ENCODE results near the gene RABAC1.

The RABAC1 gene

DNA sequence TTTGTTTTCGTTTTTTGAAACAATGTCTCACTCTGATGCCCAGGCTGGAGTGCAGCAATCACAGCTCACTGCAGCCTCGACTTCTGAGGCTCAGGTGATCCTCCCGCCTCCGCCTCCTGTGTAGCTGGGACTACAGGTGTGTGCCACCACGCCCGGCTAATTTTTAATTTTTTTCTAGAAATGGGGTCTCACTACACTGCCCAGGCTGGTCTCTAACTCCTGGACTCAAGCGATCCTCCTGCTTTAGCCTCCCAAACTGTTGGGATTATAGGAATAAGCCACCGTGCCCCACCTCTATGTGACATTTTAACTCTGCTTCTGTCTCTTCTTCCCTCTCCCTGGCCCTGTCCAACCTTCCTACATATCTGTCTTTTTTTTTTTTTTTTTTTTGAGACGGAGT is 29.8 kb upstream of the RABAC1 start:
- DNase-seq = no peak

DNA sequence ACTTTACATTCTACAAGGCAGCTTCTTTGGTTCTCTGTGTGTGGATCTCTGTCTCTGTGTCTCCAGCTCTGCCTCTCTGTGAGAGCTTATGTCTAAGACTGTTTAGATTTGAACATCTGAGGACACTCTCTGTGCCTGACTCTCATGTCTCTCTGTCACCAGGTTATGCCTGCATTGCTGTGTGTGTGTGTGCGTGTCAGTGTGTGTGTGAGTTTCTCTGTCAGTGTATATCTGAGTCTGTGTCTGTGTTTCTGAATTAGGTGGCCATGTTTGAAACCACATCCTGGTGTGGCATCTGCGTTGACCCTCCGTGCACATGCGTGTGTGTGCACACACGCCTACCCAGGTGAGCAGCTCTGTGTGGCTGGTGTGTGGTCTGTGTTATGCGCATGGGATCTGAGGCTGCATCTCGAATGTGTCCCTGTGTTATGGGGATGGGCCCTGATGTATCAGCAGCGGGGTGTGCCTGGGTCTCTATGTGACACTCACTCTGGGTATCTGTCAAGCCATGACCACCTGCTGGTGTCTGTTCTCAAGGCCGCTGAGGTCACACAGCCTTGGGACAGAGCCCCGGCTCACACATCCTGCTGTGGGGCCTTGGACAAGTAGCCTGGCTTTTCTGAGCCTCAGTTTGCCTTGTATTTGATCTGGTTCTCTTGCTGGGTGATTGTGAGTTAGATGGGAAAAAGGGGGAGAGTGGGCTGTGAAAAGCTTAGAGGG is 28.2 kb upstream of the RABAC1 start:
- DNase-seq = no peak

DNA sequence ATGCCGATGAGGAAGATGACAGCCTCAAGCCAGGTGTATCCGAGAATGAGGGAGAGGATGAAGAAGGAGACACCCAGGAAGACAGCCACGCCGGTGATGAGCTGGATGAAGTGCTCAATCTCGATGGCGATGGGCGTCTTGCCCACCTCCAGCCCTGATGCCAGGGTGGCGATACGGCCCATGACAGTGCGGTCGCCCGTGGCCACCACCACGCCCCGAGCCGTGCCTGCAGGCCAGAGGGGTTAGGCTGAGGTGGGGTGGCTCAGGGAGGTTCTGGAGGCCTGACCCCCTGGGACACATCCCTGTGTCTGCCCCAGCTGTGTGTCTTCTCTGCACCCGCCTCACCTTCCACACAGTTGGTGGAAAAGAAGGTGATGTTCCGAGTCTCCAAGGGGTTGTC is 25.8 kb upstream of the RABAC1 start:
- DNase-seq = no peak

DNA sequence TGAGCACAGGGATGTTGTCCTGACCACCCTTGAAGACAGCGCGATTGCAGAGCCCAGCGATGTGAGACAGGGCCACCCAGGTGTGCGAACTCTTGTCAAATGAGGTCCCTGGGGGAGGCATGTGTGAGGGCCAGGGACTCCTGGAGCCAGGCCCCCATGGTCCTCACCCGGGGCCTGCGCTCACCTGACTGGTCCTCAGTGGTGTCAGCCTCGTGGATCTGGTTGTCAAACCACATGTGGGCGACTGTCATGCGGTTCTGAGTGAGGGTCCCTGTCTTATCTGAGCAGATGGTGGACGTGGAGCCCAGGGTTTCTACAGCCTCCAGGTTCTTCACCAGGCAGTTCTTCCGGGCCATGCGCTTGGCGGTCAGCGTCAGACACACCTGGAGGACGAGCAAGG is 22.6 kb upstream of the RABAC1 start:
- DNase-seq = no peak

DNA sequence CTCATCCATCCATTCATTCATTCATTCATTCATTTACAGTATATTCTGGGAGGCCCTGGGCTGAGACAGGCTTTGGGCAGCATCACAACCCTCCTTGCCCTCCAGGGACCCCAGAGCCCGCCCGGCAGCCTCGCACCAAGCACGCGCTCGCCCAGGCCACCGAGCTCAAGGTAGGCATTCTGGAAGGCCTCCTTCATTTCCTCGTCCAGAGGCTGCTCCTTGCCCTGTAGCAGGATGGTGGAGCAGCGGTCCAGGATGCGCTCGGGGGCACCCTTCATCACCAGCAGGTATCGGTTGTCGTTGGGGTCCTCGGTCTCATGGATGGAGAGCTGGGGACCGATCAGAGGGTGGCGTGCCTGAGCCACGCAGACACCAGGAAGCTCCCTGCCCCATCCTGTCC is 19.3 kb upstream of the RABAC1 start:
- no peak for DNase-seq

DNA sequence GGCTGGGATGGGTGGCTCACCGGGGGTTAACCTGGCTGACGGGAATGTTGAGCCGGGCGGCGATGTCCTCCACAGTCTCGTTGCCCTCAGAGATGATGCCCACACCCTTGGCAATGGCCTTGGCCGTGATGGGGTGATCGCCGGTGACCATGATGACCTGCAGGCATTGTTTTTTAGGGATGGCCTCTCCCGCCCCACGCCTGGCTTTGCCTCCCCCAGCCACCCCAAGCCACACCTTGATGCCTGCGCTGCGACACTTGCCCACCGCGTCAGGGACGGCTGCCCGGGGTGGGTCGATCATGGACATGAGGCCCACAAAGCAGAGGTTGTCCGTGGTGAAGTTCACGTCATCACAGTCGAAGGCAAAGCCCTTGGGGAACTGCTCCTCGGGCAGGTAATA is 18.8 kb upstream of the RABAC1 start:
- no peak for DNase-seq

DNA sequence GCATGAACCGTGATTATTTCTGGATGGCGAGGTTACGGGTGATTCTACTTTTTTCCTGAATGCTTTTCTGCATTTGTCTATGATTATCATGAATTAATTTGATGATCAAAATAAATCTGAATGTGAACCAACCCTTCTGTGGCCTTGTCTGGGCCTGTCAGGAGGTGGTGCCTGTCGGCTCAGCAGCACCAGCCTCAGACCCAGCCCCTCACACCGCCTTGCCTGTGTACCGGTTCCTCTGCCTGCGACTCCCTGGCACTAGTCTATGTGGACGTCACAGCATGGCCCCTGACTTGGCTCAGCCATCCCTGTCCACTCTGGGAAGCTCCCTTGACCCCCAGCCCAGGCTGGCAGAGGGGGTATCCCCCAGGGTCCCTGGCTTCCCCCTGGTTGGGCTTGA is 15.5 kb upstream of the RABAC1 start:
- no peak for DNase-seq

DNA sequence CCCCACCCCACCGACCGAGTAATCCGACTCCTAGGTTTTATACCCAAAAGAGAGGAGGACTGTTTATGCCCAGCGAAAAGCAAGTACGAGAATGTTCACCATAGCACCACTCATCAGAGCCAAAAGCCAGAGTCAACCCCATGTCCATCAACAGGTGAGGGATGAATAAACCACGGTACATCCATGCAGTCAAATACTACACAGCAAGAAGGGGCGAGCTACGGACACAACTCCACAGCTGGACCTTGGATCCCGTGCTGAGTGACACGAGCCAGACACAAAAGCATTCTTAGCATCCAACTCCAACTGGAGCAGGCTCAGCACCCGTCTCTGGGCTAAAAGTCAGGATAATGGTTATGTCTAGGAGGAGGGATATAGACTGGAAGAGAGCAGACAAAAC is 12.2 kb upstream of the RABAC1 start:
- no peak for DNase-seq

DNA sequence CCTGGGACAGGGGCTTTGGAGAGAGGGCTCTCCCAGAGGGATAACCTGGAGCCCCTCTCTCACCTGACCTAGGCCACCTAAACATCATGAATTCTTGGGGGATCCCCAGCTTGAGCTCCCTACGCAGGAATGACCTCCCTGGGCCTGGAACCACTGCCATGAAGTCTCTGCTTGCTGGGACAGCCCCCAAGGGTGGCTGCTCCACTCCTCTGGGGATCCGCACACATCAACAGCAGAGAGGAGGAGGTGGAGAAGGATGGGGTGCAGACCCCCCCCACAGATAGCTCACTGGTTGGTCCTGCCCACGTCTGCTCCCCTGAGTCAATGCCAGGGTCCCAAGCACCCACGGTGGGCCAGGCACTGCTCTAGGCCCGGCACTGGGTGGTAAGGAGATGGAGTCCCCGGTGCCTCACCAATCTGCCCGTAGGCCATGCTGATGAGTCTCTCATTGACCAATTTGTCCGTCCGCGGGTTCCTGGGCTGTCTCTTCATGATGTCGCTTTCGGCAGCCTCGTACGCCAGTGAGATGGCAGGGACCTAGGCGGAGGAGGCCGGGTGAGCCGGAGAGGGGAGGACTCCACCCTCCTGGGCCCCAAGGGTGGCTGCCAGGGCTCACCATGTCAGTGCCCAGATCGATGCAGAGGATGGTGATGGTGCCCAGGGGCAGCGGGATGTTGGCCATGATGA is 10.8 kb upstream of the RABAC1 start:
- DNase-seq = no peak

DNA sequence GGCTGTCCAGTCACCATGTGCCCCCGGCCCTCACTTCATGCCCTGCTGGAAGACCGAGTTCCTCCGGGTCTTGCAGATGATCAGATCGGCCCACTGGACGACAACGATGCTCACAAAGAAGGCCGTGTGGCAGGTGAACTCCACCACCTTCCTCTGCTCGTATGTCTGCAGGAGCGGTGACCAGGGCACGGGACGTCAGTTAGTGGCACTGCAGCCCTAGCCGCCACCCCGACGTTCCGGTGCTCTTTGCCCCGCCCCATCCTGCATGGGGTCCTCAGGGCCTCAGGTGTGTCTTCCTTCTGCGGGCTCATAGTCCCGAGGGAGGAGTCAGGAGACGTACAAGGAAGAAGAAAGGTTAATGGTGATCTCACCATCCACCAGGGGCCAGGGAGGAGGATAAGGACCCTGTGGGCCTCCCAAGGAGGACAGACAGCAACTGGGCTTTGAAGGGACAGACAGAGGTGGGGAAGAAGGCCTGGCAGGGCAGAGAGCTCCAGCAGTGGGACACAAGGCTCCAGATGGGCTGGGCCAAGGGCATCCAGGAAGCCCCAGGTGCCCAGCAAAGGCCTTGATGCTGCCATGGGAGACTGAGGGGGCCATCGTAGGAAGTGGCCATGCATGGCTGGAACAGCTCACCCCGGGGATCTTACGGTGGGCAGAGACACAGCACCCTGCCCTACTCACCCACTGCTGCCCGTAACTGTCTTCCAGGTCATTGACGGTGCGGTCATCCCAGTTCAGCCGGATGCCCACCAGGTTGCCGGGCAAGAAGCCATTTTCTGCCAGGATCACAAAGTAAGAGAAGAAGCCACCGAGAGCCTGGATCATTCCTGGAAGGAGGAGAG is 9.9 kb upstream of the RABAC1 start:
- DNase-seq = no peak

DNA sequence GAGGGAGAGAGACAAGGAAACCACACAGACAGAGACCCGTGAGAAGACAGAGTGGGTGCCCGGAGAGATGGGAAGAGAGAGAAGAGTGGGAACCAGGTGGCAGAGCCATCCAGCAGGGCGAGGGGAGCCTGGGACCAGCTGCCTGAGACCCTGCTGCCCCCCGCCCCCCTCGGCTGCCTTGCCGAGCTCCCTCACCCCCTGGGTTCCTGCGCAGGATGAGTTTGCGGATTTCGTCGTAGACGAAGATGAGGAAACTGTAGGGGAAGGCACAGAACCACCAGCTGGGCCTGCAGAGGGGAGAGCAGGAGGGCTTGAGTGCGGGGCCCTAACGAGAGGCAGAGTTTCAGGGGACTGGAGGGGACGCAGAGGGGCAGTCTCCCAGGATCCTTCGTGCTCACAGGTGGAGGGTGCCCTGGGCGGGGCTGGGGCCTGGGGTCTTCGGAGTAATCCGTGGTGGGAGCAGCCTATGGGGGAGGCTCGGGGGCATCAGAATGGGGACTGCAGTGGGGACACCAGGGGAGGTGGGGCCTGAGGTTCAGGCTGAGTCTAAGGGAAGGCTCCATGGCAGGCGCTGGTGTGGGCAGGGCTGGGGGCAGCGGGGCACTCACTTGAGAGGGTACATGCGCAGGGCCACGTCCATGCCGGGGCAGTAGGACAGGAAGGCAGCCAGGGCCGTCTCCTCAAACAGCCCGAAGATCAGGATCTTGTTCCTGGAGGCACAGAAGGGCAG is 8.1 kb upstream of the RABAC1 start:
- DNase-seq = no peak

DNA sequence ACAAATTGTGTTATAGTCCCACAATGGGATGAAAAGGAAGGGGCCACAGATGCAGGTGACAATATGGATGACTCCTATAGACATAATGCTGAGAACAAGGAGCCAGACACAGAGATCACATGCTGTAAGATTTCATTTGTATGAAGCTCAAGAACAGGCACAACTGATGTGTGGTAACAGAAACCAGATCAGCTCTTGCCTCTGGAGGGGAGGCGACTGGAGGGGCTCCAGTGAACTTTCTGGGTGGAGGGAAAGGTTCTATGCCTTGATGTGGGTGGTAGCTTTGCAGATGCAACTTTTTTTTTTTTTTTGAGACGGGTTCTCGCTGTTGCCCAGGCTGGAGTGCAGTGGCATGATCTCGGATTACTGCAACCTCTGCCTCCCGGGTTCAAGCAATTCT is 6.0 kb upstream of the RABAC1 start:
- DNase-seq = no peak

DNA sequence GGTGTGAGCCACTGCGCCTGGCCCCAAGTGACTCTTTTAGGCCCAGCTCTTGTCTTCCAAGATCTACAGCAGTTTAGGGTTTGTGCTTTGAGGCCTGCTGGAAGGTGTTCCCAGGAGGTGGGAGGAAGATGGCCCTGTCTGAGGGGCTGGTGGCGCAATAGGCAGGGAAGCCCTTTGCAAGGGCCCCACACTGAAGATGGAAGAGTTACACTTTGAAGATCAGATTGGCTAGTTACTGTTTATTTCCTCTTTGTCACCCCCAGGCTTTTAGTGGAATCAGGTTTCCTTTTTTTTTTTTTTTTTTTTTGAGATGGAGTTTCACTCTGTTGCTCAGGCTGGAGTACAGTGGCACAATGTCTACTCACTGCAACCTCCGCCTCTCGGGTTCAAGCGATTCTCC is 1.9 kb upstream of the RABAC1 start:
- DNase-seq = no peak

DNA sequence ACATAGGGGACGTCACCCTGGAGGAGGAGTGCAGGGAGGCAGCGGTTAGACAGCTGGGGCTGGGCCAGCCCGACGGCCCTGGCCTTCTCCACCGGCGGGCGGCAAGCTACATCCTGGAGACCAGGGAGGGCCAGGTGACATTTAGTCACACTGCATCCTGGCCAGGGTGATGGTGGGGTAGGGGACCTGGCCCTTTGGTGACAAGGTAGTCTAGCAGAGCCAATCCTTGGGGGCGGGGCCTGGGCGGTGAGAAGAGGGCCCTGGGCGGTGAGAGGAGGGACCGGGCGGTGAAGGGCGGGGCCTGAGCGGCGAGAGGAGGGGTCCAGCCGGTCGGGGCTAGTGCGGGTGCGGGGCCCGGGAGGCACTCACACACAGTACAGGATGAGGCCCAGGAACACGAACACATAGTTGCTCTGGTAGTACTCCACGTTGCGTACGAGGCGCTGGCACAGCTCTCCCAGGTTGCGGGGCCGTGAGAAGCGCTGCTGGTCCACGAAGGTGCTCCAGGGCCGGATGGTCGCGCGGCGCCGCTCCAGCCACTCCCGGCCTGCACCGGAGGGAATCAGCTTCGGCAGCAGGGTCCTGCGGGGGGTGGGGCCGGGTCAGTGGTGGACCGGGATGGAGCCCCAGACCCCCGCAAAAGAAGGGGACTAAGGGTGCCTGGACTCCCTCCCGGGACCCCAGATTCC is 610 bp downstream of the RABAC1 start:
- DNase-seq = peak; percentile 80

DNA sequence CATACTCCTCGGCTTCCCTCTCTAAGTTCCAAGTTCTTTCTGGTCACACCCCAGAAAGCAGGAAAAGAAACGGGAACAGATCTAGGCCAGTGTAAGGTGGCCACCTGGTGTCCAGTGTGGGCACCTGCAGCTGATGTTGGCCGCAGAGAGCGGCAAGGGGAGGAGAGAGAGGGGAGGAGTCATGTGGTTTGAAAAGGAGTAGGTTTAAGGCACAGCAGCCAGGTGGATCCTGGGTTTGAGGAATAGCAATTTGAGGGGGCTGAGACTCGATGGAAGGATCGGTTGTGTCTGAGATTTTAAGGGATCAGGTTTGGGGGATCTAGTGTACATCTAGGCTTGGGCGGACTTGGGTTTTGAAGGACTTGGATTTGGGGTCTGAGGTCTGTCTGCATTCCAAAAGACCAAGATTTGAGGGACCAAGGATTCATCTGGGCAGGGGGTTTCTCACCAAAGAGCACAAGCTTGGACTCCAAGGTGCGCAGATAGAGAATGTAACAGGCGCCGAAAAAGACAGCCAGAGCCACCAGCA is 1.2 kb downstream of the RABAC1 start:
- peak; percentile 82 for DNase-seq

DNA sequence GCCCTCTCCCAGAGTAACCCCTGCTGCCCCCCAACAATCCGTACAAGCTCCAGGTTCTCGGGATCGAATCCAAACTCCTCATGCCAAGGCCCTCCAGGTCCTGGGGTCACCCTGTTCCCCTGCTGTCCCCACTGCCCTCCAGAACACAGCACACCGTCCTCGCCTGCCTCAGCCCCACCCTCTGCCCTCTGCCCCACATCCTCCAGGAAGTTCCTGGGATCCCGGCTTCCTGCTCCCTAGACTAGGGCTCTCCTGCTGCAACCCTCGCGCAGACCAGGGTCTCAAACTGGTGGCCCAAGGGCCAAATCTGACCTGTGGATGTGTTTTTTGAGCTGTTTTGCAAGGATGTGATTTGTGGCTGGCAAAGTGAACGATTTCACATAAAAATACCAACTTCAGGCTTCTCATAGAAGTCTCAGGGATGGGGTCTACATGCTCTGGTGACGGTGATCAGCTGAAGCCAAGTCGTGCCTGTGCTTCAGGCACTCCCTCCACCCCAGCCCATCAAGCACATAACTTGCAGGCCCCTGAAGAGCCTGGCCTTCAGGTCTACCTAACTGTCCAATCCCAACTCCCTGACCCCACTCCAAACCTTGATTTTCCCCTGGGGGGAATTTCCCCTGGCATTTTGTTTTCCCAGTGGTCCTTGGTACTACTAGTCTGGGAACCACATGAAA is 1.8 kb downstream of the RABAC1 start:
- DNase-seq = no peak

DNA sequence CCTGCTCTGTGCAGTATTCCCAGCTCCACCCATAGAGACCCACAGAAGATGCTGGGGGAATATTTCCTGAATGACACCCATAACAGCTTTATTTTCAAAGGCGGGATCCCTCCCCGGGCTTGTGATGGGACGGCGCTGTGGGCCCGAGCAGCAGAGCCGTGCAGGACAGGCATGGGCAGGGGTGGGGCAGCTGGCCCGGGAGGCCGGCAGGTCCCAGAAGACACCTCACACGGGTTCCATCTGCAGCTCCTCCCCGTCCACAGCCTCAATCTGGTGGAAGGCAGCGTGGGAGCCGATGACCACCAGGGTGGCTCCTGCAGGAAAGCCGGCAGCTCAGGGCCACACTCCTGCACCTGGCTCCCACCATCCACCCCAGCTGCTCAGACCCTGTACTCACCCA is 2.5 kb downstream of the RABAC1 start:
- DNase-seq = no peak

DNA sequence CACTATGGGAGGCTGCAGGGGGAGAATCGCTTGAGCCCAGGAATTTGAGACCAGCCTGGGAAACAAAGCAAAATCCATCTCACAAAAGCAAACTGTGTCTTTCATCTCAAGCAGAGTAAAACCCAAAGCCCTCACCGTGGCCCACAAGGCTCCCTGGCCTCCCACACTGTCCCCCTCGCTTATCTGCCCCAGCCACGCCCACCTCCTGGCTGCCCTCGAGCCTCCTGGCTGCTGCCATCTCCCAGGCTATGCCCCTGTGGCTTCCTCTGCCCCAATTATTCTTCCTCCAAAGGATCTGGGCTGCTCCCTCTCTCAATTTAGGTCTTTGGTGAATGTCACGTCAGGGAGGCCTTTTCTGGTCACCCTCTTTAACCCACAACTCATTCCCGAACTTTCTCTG is 3.6 kb downstream of the RABAC1 start:
- DNase-seq = no peak

DNA sequence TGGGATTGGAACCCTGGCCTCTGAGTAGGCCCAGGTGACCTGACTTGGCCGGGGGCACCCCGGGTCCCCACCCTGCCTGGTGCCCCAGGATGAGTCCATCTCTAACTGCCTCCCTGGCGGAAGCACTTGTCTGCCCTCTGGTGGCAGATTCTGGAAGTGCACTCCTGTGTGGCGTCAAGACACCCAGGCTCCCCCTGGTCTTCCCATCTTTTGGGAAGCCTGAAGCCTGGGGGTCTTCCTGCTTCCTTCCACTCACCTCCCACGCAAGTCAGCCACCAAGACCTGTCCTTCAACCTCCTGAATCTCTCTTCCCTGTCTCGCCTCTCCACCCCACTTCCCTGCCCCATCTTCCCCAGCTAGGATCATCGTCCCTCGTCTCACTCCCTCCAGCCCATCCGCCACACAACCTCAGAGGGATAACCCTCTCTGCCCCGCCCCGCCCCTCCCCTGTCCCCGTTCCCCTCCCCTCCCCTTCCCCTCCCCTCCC is 7.4 kb downstream of the RABAC1 start:
- peak; percentile 63 for DNase-seq

DNA sequence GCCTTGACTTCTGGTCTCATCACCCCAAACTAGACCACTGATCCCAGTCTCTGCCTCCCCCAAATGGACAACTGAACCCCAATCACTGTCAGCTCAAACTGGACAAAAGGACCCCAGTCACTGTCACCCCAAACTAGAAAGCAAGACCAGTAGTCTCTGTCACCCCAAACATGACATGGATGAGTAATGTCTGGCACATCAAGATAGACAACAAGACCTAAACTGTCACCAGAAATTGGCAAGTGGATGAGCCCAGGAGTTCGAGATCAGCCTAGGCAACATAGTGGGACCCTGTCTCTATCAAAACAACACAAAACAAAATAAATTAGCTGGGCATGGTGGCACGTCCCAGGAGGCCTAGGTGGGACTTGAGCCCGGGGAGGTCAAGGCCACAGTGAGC is 12.0 kb downstream of the RABAC1 start:
- no peak for DNase-seq

DNA sequence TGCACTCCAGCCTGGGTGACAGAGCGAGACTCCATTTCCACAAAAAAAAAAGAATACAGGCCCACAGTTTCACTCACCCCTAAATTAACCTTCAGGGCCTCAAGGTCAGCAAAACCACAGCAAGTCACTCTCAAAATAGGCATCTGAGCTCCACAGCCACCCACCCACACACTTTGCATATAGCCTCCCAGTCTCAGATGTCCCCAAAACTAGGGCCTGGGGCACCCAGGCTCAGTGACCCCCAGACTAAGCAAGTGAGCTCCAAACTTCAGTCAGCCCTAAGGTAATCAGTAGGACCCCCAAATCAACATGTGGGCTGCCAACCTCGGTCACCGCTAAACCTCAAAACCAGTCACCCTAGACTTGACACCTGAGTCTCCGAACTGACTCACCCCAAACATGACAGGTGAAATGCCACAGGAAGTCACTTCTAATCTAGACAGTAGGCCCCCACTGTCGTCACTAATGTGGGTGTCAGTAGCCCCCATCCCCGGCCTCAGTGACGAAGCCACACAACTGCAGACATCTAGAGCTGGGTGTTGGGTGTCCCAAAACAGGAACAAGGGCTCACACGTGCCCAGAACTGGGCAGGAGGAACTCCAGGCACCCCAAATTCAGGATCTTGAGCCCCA is 13.9 kb downstream of the RABAC1 start:
- no peak for DNase-seq

Data from fibroblast of skin of back (primary cell).